Cardiac septum (tissue), 1 donor: ENCODE measurements around the gene NPM1. TPM values are rescaled to one million over a fixed set of nuclear protein-coding genes. Genes with fewer than 3 reads are reported as not detected.

ENCODE experiments used
- microRNA-seq: library from miRNA; unstranded; fragments of <30 nt; microRNA quantifications from one replicate; pipeline ENCODE4 v1.2.0, GENCODE V29; 2020
- total RNA-seq: library from RNA; stranded (reverse); fragmentation: NEBNext Ultra II Directional; extraction: Animal tissue kit (Norgen Biotek cat#: 25700); gene quantifications from one replicate; pipeline ENCODE4 v1.2.1, GENCODE V29; 2021
- donor health status: DM: no; HTN: no; CAD: no.

Gene NPM1
- total RNA-seq, 1 donor from 2014 or later = 412 TPM

Small RNAs within 50 kb of the gene (microRNA-seq; reads per million reads assigned to microRNA genes)
- gene MIR3912 = 4.0 reads per million

Other genes starting within 250 kb of the NPM1 start
- not detected for gene TLX3, start 78.6 kb upstream of the NPM1 start, total RNA-seq
- gene FGF18, start 31.8 kb downstream of the NPM1 start, total RNA-seq = 22.4 TPM